Measurements from ENCODE around the gene WIPI1. TPM values are rescaled to one million over a fixed set of nuclear protein-coding genes. Genes with fewer than 3 reads are reported as not detected.

Gene WIPI1
- total and polyA plus RNA-seq, 2 of the 13 experiments (the other 11 are each of a cell fraction or from before 2014, with no cell fraction given), result 29.4 to 141 TPM

GRCh38 chr17:68431045-68431608, 26.2 kb downstream of the WIPI1 start:
- Histone ChIP-seq H3K27me3 (ENCODE audit: control insufficient read depth in 1 of 2, insufficient read depth in 2 of 2, low read length in 2 of 2) (no peaks in the 10 kb centered on the region), H2AFZ (ENCODE audit: low read length) (no peak overlapping the region), H3K4me1 (ENCODE audit: insufficient read depth, low read length) (peaks cover 3% of the 10 kb centered on the region), H3K79me2 (ENCODE audit: insufficient read depth, low read length) (no peaks in the 10 kb centered on the region), H3K4me2 (ENCODE audit: low read depth, low read length) (no peak overlapping the region), H3K27ac (ENCODE audit: extremely low read length, insufficient read depth, low read length) (no peak overlapping the region), H3K9me3 (ENCODE audit: low read length) (no peaks in the 10 kb centered on the region), H3K36me3 (replicated peaks in 1 of 2; ENCODE audit: control insufficient read depth in 1 of 2, insufficient read depth in 2 of 2, low read length in 2 of 2) (peaks cover 37 to 77% of the 10 kb centered on the region in 2 experiments), H3K9ac (ENCODE audit: insufficient read depth, low read depth, low read length) (no peak overlapping the region), H4K20me1 (ENCODE audit: insufficient read depth, low read length) (no peaks in the 10 kb centered on the region), H3K4me3 (replicated peaks in 1 of 3; ENCODE audit: insufficient read depth in 1 of 3, low read depth in 2 of 3, low read length in 3 of 3) (no peak overlapping the region)
- DNase-seq (ENCODE audit: low spot score) (no peak), FAIRE-seq (no peak), ATAC-seq (no peak)
- ChIA-PET CTCF (ENCODE audit: low intra/inter-chr PET ratio, low total read pairs) (interaction anchor here (0.8 to 1.6 kb wide), 2 partner anchors 166 to 168 kb away, joined by 3 to 4 read pairs; no protein-coding TSS in a partner anchor), POLR2A (no interaction called here)
- intact Hi-C loops (cut with micrococcal nuclease; ENCODE audit: unreplicated experiment) (no loop called here), in situ Hi-C loops (cut with HindIII; ENCODE audit: extremely low pct_ligation_motif_present, low pct_unique_long_range_greater_than_20kb) (loop anchor here (5.0 kb wide), 1 partner anchor 169 kb away; no protein-coding TSS in a partner anchor)
- BruUV-seq (replicated peaks), result no TSS peak
- TF ChIP-seq AKAP8 (CRISPR knock-in tag; IDR thresholded peaks at IDR 0.05) (0 out of 2 replicates have a peak, but pooled peaks have one; percentile 13), EHMT2 (IDR thresholded peaks at IDR 0.05; ENCODE audit: borderline replicate concordance, low read depth, low read length) (no peak)
- WGBS (ENCODE audit: low lambda C conversion rate), result 89% methylated on average over 13 of the region's 13 CpGs

DNA sequence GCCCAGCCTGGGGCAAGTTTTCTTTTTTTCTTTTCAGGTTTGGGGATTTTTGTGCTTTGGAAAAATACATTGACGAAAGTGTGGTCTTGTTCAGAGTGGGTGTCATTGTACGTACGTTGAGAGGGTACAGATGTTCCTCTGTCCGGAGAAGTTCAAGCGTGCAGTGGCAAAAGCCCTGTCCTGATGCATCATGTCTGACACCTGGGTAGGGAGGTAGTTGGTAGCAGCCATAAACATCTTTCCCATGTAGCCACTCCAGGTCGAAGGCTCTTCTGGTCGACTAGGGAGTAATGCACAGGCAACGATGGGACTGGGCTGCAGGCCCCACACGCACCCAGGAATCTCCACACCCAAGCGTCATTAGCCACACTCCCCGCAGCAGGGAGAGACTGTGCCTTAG, 27.4 kb downstream of the WIPI1 start:
- TF ChIP-seq, protein P1, sequence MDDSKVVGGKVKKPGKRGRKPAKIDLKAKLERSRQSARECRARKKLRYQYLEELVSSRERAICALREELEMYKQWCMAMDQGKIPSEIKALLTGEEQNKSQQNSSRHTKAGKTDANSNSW (CRISPR knock-in tag; IDR thresholded peaks at IDR 0.05; ENCODE audit: borderline replicate concordance), result no peak
- no peak for TF ChIP-seq ZNF652 (CRISPR knock-in tag; IDR thresholded peaks at IDR 0.05; ENCODE audit: borderline replicate concordance, low read depth)
- no peak for TF ChIP-seq ZNF780A (CRISPR knock-in tag; IDR thresholded peaks at IDR 0.05)
- TF ChIP-seq, protein P2, sequence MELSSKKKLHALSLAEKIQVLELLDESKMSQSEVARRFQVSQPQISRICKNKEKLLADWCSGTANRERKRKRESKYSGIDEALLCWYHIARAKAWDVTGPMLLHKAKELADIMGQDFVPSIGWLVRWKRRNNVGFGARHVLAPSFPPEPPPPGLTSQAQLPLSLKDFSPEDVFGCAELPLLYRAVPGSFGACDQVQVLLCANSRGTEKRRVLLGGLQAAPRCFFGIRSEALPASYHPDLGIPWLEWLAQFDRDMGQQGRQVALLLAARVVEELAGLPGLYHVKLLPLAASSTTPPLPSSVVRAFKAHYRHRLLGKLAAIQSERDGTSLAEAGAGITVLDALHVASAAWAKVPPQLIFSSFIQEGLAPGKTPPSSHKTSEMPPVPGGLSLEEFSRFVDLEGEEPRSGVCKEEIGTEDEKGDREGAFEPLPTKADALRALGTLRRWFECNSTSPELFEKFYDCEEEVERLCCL (CRISPR knock-in tag; IDR thresholded peaks at IDR 0.05; ENCODE audit: borderline replicate concordance), result no peak
- TF ChIP-seq MXD1 (CRISPR knock-in tag; IDR thresholded peaks at IDR 0.05), result no peak
- TF ChIP-seq STAT6 (CRISPR knock-in tag; IDR thresholded peaks at IDR 0.05; ENCODE audit: borderline replicate concordance), result no peak
- no peak for TF ChIP-seq BCL6 (CRISPR knock-in tag; IDR thresholded peaks at IDR 0.05)
- TF ChIP-seq ZSCAN25 (CRISPR knock-in tag; IDR thresholded peaks at IDR 0.05), result no peak
- no peak for TF ChIP-seq ZZZ3 (CRISPR knock-in tag; IDR thresholded peaks at IDR 0.05; ENCODE audit: borderline replicate concordance)
- no peak for TF ChIP-seq ZNF660 (CRISPR knock-in tag; IDR thresholded peaks at IDR 0.05; ENCODE audit: borderline replicate concordance, low read depth)
- H2AFZ ChIP-seq (ENCODE audit: low read length), result no peak overlapping the region
- no peak overlapping the region for H3K4me2 ChIP-seq (ENCODE audit: low read depth, low read length)
- DNase-seq (ENCODE audit: low spot score) (no peak), ATAC-seq (no peak), FAIRE-seq (no peak)
- no peaks in the 10 kb centered on the region for H4K20me1 ChIP-seq (ENCODE audit: insufficient read depth, low read length)
- H3K79me2 ChIP-seq (ENCODE audit: insufficient read depth, low read length), result no peaks in the 10 kb centered on the region
- H3K4me1 ChIP-seq (ENCODE audit: insufficient read depth, low read length), result no peaks in the 10 kb centered on the region
- H3K9me3 ChIP-seq (ENCODE audit: low read length), result no peaks in the 10 kb centered on the region
- H3K27ac ChIP-seq (ENCODE audit: extremely low read length, insufficient read depth, low read length), result no peak overlapping the region
- CTCF ChIA-PET (ENCODE audit: low intra/inter-chr PET ratio, low total read pairs), result no interaction called here
- 95% methylated on average over 11 of the region's 11 CpGs for WGBS (ENCODE audit: low lambda C conversion rate)
- intact Hi-C loops (cut with micrococcal nuclease; ENCODE audit: unreplicated experiment) (no loop called here), in situ Hi-C loops (cut with HindIII; ENCODE audit: extremely low pct_ligation_motif_present, low pct_unique_long_range_greater_than_20kb) (loop anchor here (5.0 kb wide), 1 partner anchor 168 kb away; no protein-coding TSS in a partner anchor)
- H3K36me3 ChIP-seq (replicated peaks in 1 of 2; ENCODE audit: control insufficient read depth in 1 of 2, insufficient read depth in 2 of 2, low read length in 2 of 2), result peaks cover 40 to 71% of the 10 kb centered on the region in 2 experiments
- POLR2A ChIA-PET, result no interaction called here
- no TSS peak for BruUV-seq (replicated peaks)
- H3K27me3 ChIP-seq (ENCODE audit: control insufficient read depth in 1 of 2, insufficient read depth in 2 of 2, low read length in 2 of 2), result no peaks in the 10 kb centered on the region
- no peak overlapping the region for H3K4me3 ChIP-seq (replicated peaks in 1 of 3; ENCODE audit: insufficient read depth in 1 of 3, low read depth in 2 of 3, low read length in 3 of 3)
- H3K9ac ChIP-seq (ENCODE audit: insufficient read depth, low read depth, low read length), result no peak overlapping the region

Data from HepG2 (cell line).